ENCODE data around the gene KCNJ8. TPM values are rescaled to one million over a fixed set of nuclear protein-coding genes. Genes with fewer than 3 reads are reported as not detected.

Gene KCNJ8
- total RNA-seq, 4 donors from 2014 or later: 3.0 to 22.1 (median 3.6) TPM

GRCh38 chr12:21751517-21751916 lies 23.0 kb downstream of the KCNJ8 start:
- DNase-seq: no peak
- Histone ChIP-seq H3K27ac (peak overlapping the region; percentile 30 to 56 (median 42)), H3K4me3 (no peak overlapping the region), H3K4me1 (peaks cover 6 to 21% (median 15%) of the 10 kb centered on the region in 4 donors), H3K9me3 (no peaks in the 10 kb centered on the region), H3K27me3 (no peaks in the 10 kb centered on the region), H3K36me3 (no peaks in the 10 kb centered on the region)
- 4 to 26% methylated on average over 4 of the region's 4 CpGs for WGBS, 2 donors (ENCODE audit: low coverage in 1 of 2)
- in situ Hi-C loops (cut with MboI; ENCODE audit: low pct_ligation_motif_present in 1 of 4, low pct_unique_long_range_greater_than_20kb in 1 of 4, low sequenced_read_pairs in 3 of 4) (no loop called here), intact Hi-C loops (cut with DNase I; ENCODE audit: low total_unique reads) (no loop called here)
- TF ChIP-seq CTCF (IDR thresholded peaks at IDR 0.05) (no peak), POLR2AphosphoS5 (IDR thresholded peaks at IDR 0.05) (peak in 2 of 3 donors; percentile 29 to 31)

- H3K4me3 ChIP-seq: no peak overlapping the region
- 80 to 93% methylated on average over 6 of the region's 6 CpGs for WGBS, 2 donors (ENCODE audit: low coverage in 1 of 2)
- no peaks in the 10 kb centered on the region for H3K36me3 ChIP-seq
- intact Hi-C loops (cut with DNase I; ENCODE audit: low total_unique reads): no loop called here
- H3K27ac ChIP-seq: no peak overlapping the region
- H3K9me3 ChIP-seq: no peaks in the 10 kb centered on the region
- DNase-seq: no peak
- H3K27me3 ChIP-seq: no peaks in the 10 kb centered on the region
- no peaks in the 10 kb centered on the region for H3K4me1 ChIP-seq
- TF ChIP-seq CTCF (IDR thresholded peaks at IDR 0.05) (no peak), POLR2AphosphoS5 (IDR thresholded peaks at IDR 0.05) (no peak), POLR2A (IDR thresholded peaks at IDR 0.05) (no peak), EP300 (IDR thresholded peaks at IDR 0.05; ENCODE audit: low read depth) (no peak)
- in situ Hi-C loops (cut with MboI; ENCODE audit: low pct_ligation_motif_present in 1 of 4, low pct_unique_long_range_greater_than_20kb in 1 of 4, low sequenced_read_pairs in 3 of 4): loop anchor here in 1 of 4 donors (25.0 kb wide), 1 partner anchor 92 kb away; no protein-coding TSS in a partner anchor
These were observed 29.2 kb downstream of the KCNJ8 start for GRCh38 chr12:21745258-21745657.

GRCh38 chr12:21731144-21731543 lies 43.4 kb downstream of the KCNJ8 start:
- WGBS, 2 donors (ENCODE audit: low coverage in 1 of 2): 61 to 66% methylated on average over 3 of the region's 3 CpGs
- TF ChIP-seq EP300 (IDR thresholded peaks at IDR 0.05; ENCODE audit: low read depth) (no peak), POLR2AphosphoS5 (IDR thresholded peaks at IDR 0.05) (peak in 1 of 3 donors; percentile 44)
- Histone ChIP-seq H3K9me3 (peaks cover 5 to 6% of the 10 kb centered on the region in 2 donors), H3K36me3 (no peaks in the 10 kb centered on the region), H3K4me3 (no peak overlapping the region), H3K27me3 (no peaks in the 10 kb centered on the region), H3K4me1 (no peaks in the 10 kb centered on the region), H3K27ac (no peak overlapping the region)
- in situ Hi-C loops (cut with MboI; ENCODE audit: low pct_ligation_motif_present in 1 of 4, low pct_unique_long_range_greater_than_20kb in 1 of 4, low sequenced_read_pairs in 3 of 4) (loop anchor here in 1 of 4 donors (25.0 kb wide), 1 partner anchor 106 kb away; no protein-coding TSS in a partner anchor), intact Hi-C loops (cut with DNase I; ENCODE audit: low total_unique reads) (no loop called here)
- no peak for DNase-seq

GRCh38 chr12:21725731-21726130 lies 48.8 kb downstream of the KCNJ8 start:
- intact Hi-C loops (cut with DNase I; ENCODE audit: low total_unique reads): no loop called here
- no peak for DNase-seq
- in situ Hi-C loops (cut with MboI; ENCODE audit: low pct_ligation_motif_present in 1 of 4, low pct_unique_long_range_greater_than_20kb in 1 of 4, low sequenced_read_pairs in 3 of 4): loop anchor here in 1 of 4 donors (25.0 kb wide), 1 partner anchor 112 kb away; no protein-coding TSS in a partner anchor
- Histone ChIP-seq H3K9me3 (no peaks in the 10 kb centered on the region), H3K27me3 (no peaks in the 10 kb centered on the region), H3K27ac (no peak overlapping the region), H3K4me1 (no peaks in the 10 kb centered on the region), H3K4me3 (no peak overlapping the region), H3K36me3 (no peaks in the 10 kb centered on the region)
- 73 to 89% methylated on average over 4 to 5 of the region's 5 CpGs for WGBS, 2 donors (ENCODE audit: low coverage in 1 of 2)
- no peak for TF ChIP-seq EP300 (IDR thresholded peaks at IDR 0.05; ENCODE audit: low read depth)
- TF ChIP-seq POLR2A (IDR thresholded peaks at IDR 0.05): no peak
- no peak for TF ChIP-seq CTCF (IDR thresholded peaks at IDR 0.05)
- no peak for TF ChIP-seq POLR2AphosphoS5 (IDR thresholded peaks at IDR 0.05)

Measured in transverse colon (tissue), 4 donors.